Measurements from ENCODE around the gene EFNA5. TPM values are rescaled to one million over a fixed set of nuclear protein-coding genes. Genes with fewer than 3 reads are reported as not detected.

The EFNA5 gene
- total RNA-seq, 1 experiment from 2014 or later, result 1.5 TPM

DNA sequence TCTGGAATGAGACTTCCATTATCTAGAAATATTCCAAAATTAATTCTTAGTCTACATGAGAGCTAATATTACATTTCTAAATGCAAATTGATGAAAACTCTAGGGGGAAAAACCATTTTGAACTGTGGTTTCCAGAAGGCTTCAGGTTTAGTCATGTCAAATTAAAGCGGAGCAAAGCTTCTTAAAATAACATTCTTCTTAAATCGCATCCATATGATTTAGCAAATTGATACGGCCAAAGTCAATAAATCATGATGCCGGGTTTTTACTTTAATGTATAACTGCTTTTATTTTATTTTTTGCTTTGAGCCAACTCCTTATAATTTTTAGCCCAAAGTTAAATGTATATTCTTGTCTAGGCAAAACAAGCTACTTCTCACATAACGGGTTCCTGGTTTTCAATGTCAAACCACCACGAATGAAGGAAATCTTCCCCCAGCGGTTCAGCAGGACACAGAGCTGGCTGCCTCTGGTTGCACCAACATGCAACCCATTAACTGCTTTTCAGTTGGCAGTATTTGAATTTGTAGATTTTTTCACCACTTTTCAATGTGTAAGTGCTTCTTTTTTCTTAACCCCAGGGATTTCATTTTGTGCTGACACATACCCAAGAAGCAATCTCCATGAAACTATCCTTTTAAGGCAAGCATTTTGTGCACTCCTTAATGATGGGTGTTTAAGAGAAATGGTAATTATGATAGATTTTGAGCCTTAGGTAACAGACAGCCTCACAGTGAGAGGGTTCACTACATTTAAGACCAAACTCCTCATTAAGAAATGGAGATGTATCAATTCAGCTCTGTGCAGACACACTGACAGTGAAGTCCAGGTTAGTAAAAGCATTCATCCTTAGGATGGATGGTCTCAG is 35.5 kb downstream of the EFNA5 start:
- Mint-ChIP-seq H3K4me1 (ENCODE audit: low read depth, unreplicated experiment) (no peaks in the 10 kb centered on the region), H3K27me3 (ENCODE audit: insufficient read depth, unreplicated experiment) (peaks cover 8% of the 10 kb centered on the region), H3K36me3 (ENCODE audit: insufficient read depth, unreplicated experiment) (no peaks in the 10 kb centered on the region), H3K9me3 (ENCODE audit: unreplicated experiment) (no peaks in the 10 kb centered on the region), H3K27ac (ENCODE audit: unreplicated experiment) (no peak overlapping the region), H3K4me3 (ENCODE audit: unreplicated experiment) (no peak overlapping the region)
- H3K27me3 ChIP-seq (replicated peaks; ENCODE audit: control insufficient read depth, insufficient read depth, low read length), result peaks cover 1% of the 10 kb centered on the region; the same call in 1 of the 2 replicates
- no TSS peak for BruUV-seq (replicated peaks)
- no peaks in the 10 kb centered on the region for H3K9me3 ChIP-seq
- no peak for DNase-seq
- H3K36me3 ChIP-seq (ENCODE audit: control insufficient read depth, insufficient read depth, low read length), result no peaks in the 10 kb centered on the region
- POLR2A ChIA-PET, result no interaction called here
- TF ChIP-seq, protein P1, sequence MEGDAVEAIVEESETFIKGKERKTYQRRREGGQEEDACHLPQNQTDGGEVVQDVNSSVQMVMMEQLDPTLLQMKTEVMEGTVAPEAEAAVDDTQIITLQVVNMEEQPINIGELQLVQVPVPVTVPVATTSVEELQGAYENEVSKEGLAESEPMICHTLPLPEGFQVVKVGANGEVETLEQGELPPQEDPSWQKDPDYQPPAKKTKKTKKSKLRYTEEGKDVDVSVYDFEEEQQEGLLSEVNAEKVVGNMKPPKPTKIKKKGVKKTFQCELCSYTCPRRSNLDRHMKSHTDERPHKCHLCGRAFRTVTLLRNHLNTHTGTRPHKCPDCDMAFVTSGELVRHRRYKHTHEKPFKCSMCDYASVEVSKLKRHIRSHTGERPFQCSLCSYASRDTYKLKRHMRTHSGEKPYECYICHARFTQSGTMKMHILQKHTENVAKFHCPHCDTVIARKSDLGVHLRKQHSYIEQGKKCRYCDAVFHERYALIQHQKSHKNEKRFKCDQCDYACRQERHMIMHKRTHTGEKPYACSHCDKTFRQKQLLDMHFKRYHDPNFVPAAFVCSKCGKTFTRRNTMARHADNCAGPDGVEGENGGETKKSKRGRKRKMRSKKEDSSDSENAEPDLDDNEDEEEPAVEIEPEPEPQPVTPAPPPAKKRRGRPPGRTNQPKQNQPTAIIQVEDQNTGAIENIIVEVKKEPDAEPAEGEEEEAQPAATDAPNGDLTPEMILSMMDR (IDR thresholded peaks at IDR 0.05; ENCODE audit: insufficient read depth in 1 of 2, low read depth in 1 of 2, low read length in 1 of 2, severe bottlenecking in 1 of 2, unreplicated experiment in 1 of 2), result no peak
- no peaks in the 10 kb centered on the region for H3K4me1 ChIP-seq
- intact Hi-C loops (cut with micrococcal nuclease; ENCODE audit: unreplicated experiment), result no loop called here
- H3K4me3 ChIP-seq (ENCODE audit: low read depth, low read length), result no peak overlapping the region
- CTCF ChIA-PET, result no interaction called here

DNA sequence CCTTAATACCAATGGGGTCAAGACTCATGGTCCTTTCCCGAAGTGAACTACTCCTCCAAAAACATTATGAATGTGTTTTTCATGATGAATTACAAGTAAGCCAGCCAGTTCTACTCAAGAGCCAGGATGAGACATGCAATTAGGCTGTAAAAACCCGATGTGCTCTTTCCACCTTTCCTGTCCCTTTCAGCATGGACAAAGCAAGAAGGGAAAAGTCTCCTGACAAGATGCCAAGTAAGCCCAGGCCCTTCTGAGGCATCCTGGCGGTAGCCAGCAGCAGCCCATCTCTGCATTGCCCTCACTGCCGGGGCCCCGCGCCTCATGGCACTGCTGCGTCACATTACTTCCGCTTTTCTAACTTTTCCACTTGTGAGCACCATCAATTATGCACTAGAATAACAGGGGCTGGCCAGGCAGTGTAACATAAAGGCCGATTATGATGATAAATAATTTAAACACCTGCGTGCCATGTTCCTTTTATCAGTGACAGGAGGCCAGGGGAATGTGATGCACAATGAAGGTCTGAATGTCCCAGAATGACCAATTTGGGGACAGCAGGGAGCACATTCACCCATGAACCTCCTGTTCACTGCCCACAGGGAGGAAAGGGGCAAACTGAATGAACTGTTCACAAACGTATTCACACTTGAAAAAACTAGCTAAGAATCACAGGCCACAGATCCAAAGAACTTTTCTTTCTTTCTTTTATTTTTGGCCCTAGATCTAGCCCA is 37.4 kb downstream of the EFNA5 start:
- no TSS peak for BruUV-seq (replicated peaks)
- Histone ChIP-seq H3K4me3 (ENCODE audit: low read depth, low read length) (no peak overlapping the region), H3K36me3 (ENCODE audit: control insufficient read depth, insufficient read depth, low read length) (no peaks in the 10 kb centered on the region), H3K4me1 (no peaks in the 10 kb centered on the region), H3K27me3 (replicated peaks; ENCODE audit: control insufficient read depth, insufficient read depth, low read length) (peaks cover 1% of the 10 kb centered on the region; the same call in 1 of the 2 replicates), H3K9me3 (no peaks in the 10 kb centered on the region)
- ChIA-PET POLR2A (no interaction called here), CTCF (no interaction called here)
- no peak overlapping the region for H3K4me3 Mint-ChIP-seq (ENCODE audit: unreplicated experiment)
- intact Hi-C loops (cut with micrococcal nuclease; ENCODE audit: unreplicated experiment), result no loop called here
- no peak overlapping the region for H3K27ac Mint-ChIP-seq (ENCODE audit: unreplicated experiment)
- H3K27me3 Mint-ChIP-seq (ENCODE audit: insufficient read depth, unreplicated experiment), result peaks cover 6% of the 10 kb centered on the region
- no peaks in the 10 kb centered on the region for H3K36me3 Mint-ChIP-seq (ENCODE audit: insufficient read depth, unreplicated experiment)
- no peaks in the 10 kb centered on the region for H3K9me3 Mint-ChIP-seq (ENCODE audit: unreplicated experiment)
- TF ChIP-seq, protein P1 (IDR thresholded peaks at IDR 0.05; ENCODE audit: insufficient read depth in 1 of 2, low read depth in 1 of 2, low read length in 1 of 2, severe bottlenecking in 1 of 2, unreplicated experiment in 1 of 2), result no peak
- no peak for DNase-seq
- H3K4me1 Mint-ChIP-seq (ENCODE audit: low read depth, unreplicated experiment), result no peaks in the 10 kb centered on the region

DNA sequence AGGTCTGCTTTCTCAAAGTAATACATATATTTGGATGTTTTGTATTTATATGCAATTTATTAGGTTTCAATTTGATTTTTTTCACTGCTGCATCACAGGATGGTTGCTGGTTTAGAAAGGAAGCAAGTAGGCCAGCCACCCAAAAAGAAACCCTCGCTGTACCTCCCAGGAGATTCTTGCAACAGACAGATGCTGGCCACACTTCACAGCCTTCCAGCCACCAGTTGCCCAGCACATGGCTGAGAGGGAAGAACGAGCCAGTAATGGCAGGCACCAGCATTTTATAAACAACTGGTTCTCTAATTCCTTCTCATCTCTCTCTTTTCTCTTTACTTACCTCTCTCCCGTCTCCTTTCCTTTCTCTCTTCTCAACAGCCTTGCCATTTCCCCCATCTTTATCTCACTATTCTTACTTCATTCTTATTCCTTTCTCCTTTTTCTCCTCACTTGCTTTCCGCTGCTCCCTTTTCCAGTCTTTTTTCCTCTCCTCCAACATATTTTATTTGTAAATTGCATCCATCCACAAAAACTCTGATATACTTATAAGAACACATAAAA is 38.9 kb downstream of the EFNA5 start:
- Mint-ChIP-seq H3K9me3 (ENCODE audit: unreplicated experiment) (no peaks in the 10 kb centered on the region), H3K27ac (ENCODE audit: unreplicated experiment) (no peak overlapping the region), H3K4me3 (ENCODE audit: unreplicated experiment) (no peak overlapping the region), H3K4me1 (ENCODE audit: low read depth, unreplicated experiment) (no peaks in the 10 kb centered on the region), H3K36me3 (ENCODE audit: insufficient read depth, unreplicated experiment) (no peaks in the 10 kb centered on the region), H3K27me3 (ENCODE audit: insufficient read depth, unreplicated experiment) (peaks cover 8% of the 10 kb centered on the region)
- TF ChIP-seq, protein P1 (IDR thresholded peaks at IDR 0.05; ENCODE audit: insufficient read depth in 1 of 2, low read depth in 1 of 2, low read length in 1 of 2, severe bottlenecking in 1 of 2, unreplicated experiment in 1 of 2), result no peak
- no peaks in the 10 kb centered on the region for H3K9me3 ChIP-seq
- ChIA-PET POLR2A (no interaction called here), CTCF (no interaction called here)
- no peak overlapping the region for H3K4me3 ChIP-seq (ENCODE audit: low read depth, low read length)
- intact Hi-C loops (cut with micrococcal nuclease; ENCODE audit: unreplicated experiment), result no loop called here
- no peak for DNase-seq
- H3K27me3 ChIP-seq (replicated peaks; ENCODE audit: control insufficient read depth, insufficient read depth, low read length), result peaks cover 1% of the 10 kb centered on the region; the same call in 1 of the 2 replicates
- BruUV-seq (replicated peaks), result no TSS peak
- no peaks in the 10 kb centered on the region for H3K36me3 ChIP-seq (ENCODE audit: control insufficient read depth, insufficient read depth, low read length)
- H3K4me1 ChIP-seq, result no peaks in the 10 kb centered on the region
